ENCODE measurements around the gene CSNK1A1L.
A peak's percentile ranks its signal among the peaks of the same experiment; 100 is the strongest.
"Not testable (repeated sequence)": the region's sequence is repeated elsewhere in the genome, so short reads cannot be mapped to it uniquely, and the experiment has no call there.

The CSNK1A1L gene

GRCh38 chr13:37069597-37070103, 35.8 kb downstream of the CSNK1A1L start:
- H3K4me3 ChIP-seq (ENCODE audit: low read length), result no peak overlapping the region
- TF ChIP-seq CTCF (IDR thresholded peaks at IDR 0.05; ENCODE audit: insufficient read depth, low read depth, low read length, missing control alignments), result no peak
- no peak for DNase-seq (ENCODE audit: low read depth)

- no peak overlapping the region for H3K4me3 ChIP-seq (ENCODE audit: low read length)
- TF ChIP-seq CTCF (IDR thresholded peaks at IDR 0.05; ENCODE audit: insufficient read depth, low read depth, low read length, missing control alignments), result no peak
- DNase-seq (ENCODE audit: low read depth), result no peak
Measured at GRCh38 chr13:37068962-37069361, 36.5 kb downstream of the CSNK1A1L start.

- TF ChIP-seq CTCF (IDR thresholded peaks at IDR 0.05; ENCODE audit: insufficient read depth, low read depth, low read length, missing control alignments), result no peak
- no peak for DNase-seq (ENCODE audit: low read depth)
- no peak overlapping the region for H3K4me3 ChIP-seq (ENCODE audit: low read length)
Measured at GRCh38 chr13:37067874-37068273, 37.6 kb downstream of the CSNK1A1L start.

- H3K4me3 ChIP-seq (ENCODE audit: low read length), result no peak overlapping the region
- TF ChIP-seq CTCF (IDR thresholded peaks at IDR 0.05; ENCODE audit: insufficient read depth, low read depth, low read length, missing control alignments), result no peak
- DNase-seq (ENCODE audit: low read depth), result no peak
Measured at GRCh38 chr13:37065890-37066526, 39.5 kb downstream of the CSNK1A1L start.

- DNase-seq (ENCODE audit: low read depth), result no peak
- TF ChIP-seq CTCF (IDR thresholded peaks at IDR 0.05; ENCODE audit: insufficient read depth, low read depth, low read length, missing control alignments), result no peak
- peak overlapping the region; percentile 85 for H3K4me3 ChIP-seq (ENCODE audit: low read length)
Measured at GRCh38 chr13:37059848-37060192, 45.6 kb downstream of the CSNK1A1L start.

GRCh38 chr13:37058910-37059847, 46.3 kb downstream of the CSNK1A1L start, which contains the start of gene SUPT20H:
Gene SUPT20H, minus strand, starts transcription at chr13:37059688. Its CDS starts 8,198 bp downstream, at chr13:37051490.
- no peak for TF ChIP-seq CTCF (IDR thresholded peaks at IDR 0.05; ENCODE audit: insufficient read depth, low read depth, low read length, missing control alignments)
- peak within 1 kb of the TSS; percentile 85 for H3K4me3 ChIP-seq (ENCODE audit: low read length)
- peak; percentile 95 for DNase-seq (ENCODE audit: low read depth)

GRCh38 chr13:37056228-37056627, 49.2 kb downstream of the CSNK1A1L start:
- DNase-seq (ENCODE audit: low read depth), result not testable (repeated sequence)

More at GRCh38 chr13:37056228-37056627, 49.2 kb downstream of the CSNK1A1L start:
- not testable (repeated sequence) for H3K4me3 ChIP-seq (ENCODE audit: low read length)
